HG03175 (cell line): ENCODE measurements around the gene HDX.
"Not testable (repeated sequence)": the region's sequence is repeated elsewhere in the genome, so short reads cannot be mapped to it uniquely, and the experiment has no call there.

Experiments used
- ATAC-seq: cut with Tn5 transposase; IDR thresholded peaks from one replicate; pipeline ENCODE4 v1.9.1; 2021; ENCODE audit warnings: mild to moderate bottlenecking, moderate library complexity; ENCODE audit not compliant: unreplicated experiment

HDX gene

GRCh38 chrX:84501798-84502628 lies at the start of gene HDX:
TSS of gene HDX (minus strand) at chrX:84502453. CDS start at chrX:84475397, 27,056 bp downstream.
- peak; percentile 96 for ATAC-seq

GRCh38 chrX:84541315-84541714 lies 39.1 kb upstream of the HDX start:
- ATAC-seq, result not testable (repeated sequence)

GRCh38 chrX:84537627-84538026 lies 35.4 kb upstream of the HDX start:
- ATAC-seq, result not testable (repeated sequence)

GRCh38 chrX:84488426-84488825 lies 13.8 kb downstream of the HDX start:
- no peak for ATAC-seq

GRCh38 chrX:84487365-84488353 lies 14.6 kb downstream of the HDX start:
- ATAC-seq, result peak; percentile 100

- ATAC-seq, result no peak
Observed at GRCh38 chrX:84479086-84479485, 23.2 kb downstream of the HDX start.

- ATAC-seq, result no peak
Observed at GRCh38 chrX:84477114-84477513, 25.1 kb downstream of the HDX start.

GRCh38 chrX:84475596-84475995 lies 26.7 kb downstream of the HDX start:
- no peak for ATAC-seq

- no peak for ATAC-seq
Observed at GRCh38 chrX:84475101-84475500, 27.2 kb downstream of the HDX start.

GRCh38 chrX:84469226-84469625 lies 33.0 kb downstream of the HDX start:
- ATAC-seq, result no peak

- no peak for ATAC-seq
Observed at GRCh38 chrX:84467898-84468297, 34.4 kb downstream of the HDX start.

- no peak for ATAC-seq
Observed at GRCh38 chrX:84453351-84454246, 48.7 kb downstream of the HDX start.

GRCh38 chrX:84441143-84441542 lies 61.1 kb downstream of the HDX start:
- ATAC-seq, result no peak

GRCh38 chrX:84415140-84415539 lies 87.1 kb downstream of the HDX start:
- ATAC-seq, result no peak

GRCh38 chrX:84363663-84364062 lies 138.6 kb downstream of the HDX start:
- no peak for ATAC-seq

- no peak for ATAC-seq
Observed at GRCh38 chrX:84363051-84363450, 139.2 kb downstream of the HDX start.

- no peak for ATAC-seq
Observed at GRCh38 chrX:84362184-84362838, 139.9 kb downstream of the HDX start.

- no peak for ATAC-seq
Observed at GRCh38 chrX:84358271-84358670, 144.0 kb downstream of the HDX start.

- no peak for ATAC-seq
Observed at GRCh38 chrX:84357296-84357695, 145.0 kb downstream of the HDX start.

GRCh38 chrX:84340968-84341367 lies 161.3 kb downstream of the HDX start:
- no peak for ATAC-seq
